ENCODE measurements around the gene RXRG.

- no peak for TF ChIP-seq CTCF (IDR thresholded peaks at IDR 0.05)
- TF ChIP-seq POLR2A (IDR thresholded peaks at IDR 0.05) = no peak
These were observed 80.3 kb downstream of the RXRG start for GRCh38 chr1:165364568-165365133.

Measured in adrenal gland (tissue), 5 donors.